Right lobe of liver (tissue), 4 donors: ENCODE measurements around the gene PDE10A.

Experiments used
- POLR2A ChIP-seq: fragments of 450-650 bp; IDR thresholded peaks from one replicate; pipeline ENCODE4 v1.6.1; 2017; ENCODE audit warnings: antibody characterized with exemption, mild to moderate bottlenecking
- TF ChIP-seq, protein P1 (sequence below), 4 donors: fragments of 200-600 bp in 3 of 4; fragments of 450-650 bp in 1 of 4; IDR thresholded peaks; one replicate each; pipeline versions ENCODE4 v1.5.1 to v1.8.0; 2016 to 2022; ENCODE audit warnings: antibody characterized with exemption in 4 of 4, mild to moderate bottlenecking in 2 of 4
- donor health status: DM: no; HTN: no; CAD: no.
- donor health status: DM: no; HTN: no; CAD: no.
- donor health status: DM: no; HTN: yes; CAD: no.

DNA sequence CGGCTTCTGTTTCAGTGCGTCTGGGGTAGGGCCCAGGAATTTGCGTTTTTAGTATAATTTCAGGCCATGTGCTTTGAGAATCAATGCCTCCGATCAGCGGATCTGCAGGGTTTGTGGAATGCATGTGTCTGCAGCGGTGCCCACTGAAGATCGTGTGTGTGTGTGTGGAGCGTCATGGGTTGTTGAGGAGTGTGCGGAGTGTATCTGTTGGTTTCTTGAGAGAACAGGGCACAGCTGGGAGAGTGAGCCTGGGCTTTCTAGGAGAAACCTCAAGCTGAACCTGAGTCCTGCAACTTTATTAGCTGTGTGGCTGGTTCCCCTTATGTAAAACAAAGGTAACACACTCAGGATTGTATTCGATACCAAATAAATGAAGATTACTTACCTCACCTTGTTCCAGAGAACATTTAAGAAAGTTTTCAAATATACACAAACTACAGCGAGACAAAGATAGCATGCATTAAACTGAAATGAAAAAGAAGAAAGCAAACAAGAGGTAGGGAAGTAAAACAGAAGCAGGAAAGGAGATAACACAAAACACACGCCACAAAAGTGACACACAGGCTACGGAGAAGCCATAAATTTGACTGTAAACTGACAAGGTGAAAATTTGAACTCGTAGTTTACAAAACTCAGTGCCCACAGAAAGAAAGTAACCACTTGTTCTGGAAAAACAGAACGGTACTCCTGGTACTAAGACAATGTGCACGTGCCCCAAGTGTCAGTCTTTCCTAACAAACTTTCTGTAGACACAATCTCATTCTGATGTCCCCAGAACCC, 28.8 kb downstream of the PDE10A start:
- TF ChIP-seq, protein P1, sequence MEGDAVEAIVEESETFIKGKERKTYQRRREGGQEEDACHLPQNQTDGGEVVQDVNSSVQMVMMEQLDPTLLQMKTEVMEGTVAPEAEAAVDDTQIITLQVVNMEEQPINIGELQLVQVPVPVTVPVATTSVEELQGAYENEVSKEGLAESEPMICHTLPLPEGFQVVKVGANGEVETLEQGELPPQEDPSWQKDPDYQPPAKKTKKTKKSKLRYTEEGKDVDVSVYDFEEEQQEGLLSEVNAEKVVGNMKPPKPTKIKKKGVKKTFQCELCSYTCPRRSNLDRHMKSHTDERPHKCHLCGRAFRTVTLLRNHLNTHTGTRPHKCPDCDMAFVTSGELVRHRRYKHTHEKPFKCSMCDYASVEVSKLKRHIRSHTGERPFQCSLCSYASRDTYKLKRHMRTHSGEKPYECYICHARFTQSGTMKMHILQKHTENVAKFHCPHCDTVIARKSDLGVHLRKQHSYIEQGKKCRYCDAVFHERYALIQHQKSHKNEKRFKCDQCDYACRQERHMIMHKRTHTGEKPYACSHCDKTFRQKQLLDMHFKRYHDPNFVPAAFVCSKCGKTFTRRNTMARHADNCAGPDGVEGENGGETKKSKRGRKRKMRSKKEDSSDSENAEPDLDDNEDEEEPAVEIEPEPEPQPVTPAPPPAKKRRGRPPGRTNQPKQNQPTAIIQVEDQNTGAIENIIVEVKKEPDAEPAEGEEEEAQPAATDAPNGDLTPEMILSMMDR (IDR thresholded peaks at IDR 0.05) = no peak
- no peak for TF ChIP-seq POLR2A
